ENCODE data around the gene WNT10A.
A peak's percentile ranks its signal among the peaks of the same experiment; 100 is the strongest.

Gene WNT10A

GRCh38 chr2:218858138-218858445 is 22.6 kb upstream of the WNT10A start:
- no peak for DNase-seq

DNA sequence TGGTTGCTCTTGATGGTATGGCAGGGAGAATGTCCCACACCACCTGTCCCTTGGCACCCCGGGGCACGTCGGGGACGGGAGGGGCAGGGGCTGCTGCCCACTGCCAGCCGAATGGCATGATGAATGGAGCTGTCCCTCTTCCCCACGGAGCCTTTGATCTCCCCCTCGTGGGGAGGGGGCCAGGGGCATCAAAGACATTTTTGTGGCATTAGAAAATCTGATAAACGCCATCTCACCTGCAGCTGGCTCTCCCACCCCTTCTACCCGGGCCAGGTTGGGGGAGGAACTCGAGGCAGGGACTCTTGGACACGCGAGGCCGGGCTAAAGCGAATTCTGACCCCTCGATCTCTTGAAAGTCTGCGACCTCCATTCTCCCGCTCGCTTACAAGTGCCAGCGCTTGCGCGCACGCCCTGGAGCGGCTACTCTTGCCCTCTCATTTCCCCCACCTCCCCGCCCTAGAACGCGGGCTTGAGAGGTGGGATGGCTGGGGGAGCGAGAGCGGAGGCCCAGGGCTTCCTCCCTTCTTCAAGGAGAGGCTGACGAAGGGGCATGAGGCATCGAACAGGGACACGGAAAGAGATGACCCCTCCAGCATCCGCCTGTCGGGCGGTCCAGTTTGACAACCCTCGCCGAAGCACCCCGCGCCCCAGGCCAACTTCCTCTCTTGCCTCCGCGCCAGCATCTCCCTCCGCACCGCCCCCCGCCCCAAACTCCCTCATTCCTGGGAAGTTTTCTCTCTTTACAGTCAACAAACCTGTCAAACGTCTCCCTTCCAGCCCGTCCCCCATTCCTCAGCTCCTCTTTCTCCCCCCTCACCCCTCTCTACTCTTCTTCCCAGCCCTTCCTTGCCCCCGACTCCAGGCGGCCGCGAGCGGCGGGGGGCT is 21.7 kb upstream of the WNT10A start:
- no peak for DNase-seq

- DNase-seq = no peak
Observed at GRCh38 chr2:218859556-218859987, 21.1 kb upstream of the WNT10A start, which contains the start of gene WNT6. Gene WNT6 (plus strand): TSS chr2:218859805. CDS start chr2:218860038, 233 bp downstream.

GRCh38 chr2:218859988-218860831 is 20.4 kb upstream of the WNT10A start:
- DNase-seq = no peak

GRCh38 chr2:218860950-218861381 is 19.7 kb upstream of the WNT10A start:
- DNase-seq = peak; percentile 96

- DNase-seq = no peak
Observed at GRCh38 chr2:218861645-218862318, 18.9 kb upstream of the WNT10A start.

- no peak for DNase-seq
Observed at GRCh38 chr2:218863021-218863520, 17.6 kb upstream of the WNT10A start.

DNA sequence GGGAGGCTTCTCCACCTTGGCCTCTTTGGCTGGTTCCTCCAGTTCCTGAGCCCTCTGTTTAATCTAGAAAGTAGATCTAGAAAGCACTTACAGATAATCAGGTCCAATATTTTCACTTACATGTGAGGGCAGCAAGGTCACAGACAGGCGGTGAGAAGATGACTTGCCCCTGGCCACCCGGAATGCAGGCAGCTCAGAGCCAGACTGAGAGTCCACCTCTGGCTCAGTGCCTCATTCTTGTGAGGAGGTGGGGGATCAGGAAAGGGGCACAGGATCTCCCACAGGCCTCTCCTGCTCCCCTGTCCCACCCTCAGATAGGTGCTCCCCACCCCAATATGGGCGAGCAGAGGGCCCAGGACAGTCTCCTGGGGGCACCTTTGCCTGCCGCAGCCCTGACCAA is 15.3 kb upstream of the WNT10A start:
- DNase-seq = no peak

GRCh38 chr2:218865999-218866398 is 14.7 kb upstream of the WNT10A start:
- DNase-seq = no peak

GRCh38 chr2:218867900-218868299 is 12.8 kb upstream of the WNT10A start:
- DNase-seq = no peak

- no peak for DNase-seq
Observed at GRCh38 chr2:218869064-218869463, 11.6 kb upstream of the WNT10A start.

DNA sequence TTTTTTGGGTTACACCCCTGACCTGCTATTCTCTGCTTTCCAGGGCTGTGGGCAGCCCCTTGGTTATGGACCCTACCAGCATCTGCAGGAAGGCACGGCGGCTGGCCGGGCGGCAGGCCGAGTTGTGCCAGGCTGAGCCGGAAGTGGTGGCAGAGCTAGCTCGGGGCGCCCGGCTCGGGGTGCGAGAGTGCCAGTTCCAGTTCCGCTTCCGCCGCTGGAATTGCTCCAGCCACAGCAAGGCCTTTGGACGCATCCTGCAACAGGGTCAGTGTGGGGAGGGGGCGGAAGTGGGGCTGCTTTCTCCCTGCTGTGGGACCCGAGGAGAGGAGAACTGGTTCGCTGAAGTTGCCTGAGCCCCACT is 9.7 kb upstream of the WNT10A start:
- no peak for DNase-seq

DNA sequence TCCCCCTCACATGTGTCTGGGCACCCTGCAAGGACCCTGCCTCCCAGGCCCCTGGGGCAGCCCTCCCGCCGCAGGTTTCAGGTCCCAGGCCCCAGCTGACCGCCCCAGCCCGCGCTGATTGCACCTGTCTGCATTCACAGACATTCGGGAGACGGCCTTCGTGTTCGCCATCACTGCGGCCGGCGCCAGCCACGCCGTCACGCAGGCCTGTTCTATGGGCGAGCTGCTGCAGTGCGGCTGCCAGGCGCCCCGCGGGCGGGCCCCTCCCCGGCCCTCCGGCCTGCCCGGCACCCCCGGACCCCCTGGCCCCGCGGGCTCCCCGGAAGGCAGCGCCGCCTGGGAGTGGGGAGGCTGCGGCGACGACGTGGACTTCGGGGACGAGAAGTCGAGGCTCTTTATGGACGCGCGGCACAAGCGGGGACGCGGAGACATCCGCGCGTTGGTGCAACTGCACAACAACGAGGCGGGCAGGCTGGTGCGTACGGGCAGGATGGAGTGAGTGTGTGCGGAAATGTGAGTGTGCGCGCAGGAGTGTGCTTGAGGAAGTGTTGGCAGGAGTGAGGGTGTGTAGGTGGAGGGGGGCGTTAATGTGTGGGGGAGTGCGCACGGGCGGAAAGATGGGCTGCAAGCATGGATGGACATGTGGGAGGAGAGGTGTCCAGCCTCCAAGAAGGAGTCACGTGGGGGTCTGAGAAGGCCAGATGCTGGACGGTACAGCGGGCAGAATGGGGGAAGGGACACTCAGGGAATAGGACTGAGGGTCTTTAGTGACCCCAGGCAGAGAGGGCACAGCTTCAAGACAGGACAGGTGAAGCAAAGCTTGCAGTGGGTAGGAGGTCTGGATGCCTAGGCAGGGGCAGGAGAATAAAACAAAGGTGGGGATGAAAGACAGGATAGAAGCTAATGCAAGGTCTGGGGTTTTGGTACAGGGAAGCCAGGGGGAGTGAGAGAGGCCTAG is 9.0 kb upstream of the WNT10A start:
- no peak for DNase-seq

- DNase-seq = no peak
Observed at GRCh38 chr2:218872645-218873358, 7.8 kb upstream of the WNT10A start.

- DNase-seq = no peak
Observed at GRCh38 chr2:218873359-218874194, 7.1 kb upstream of the WNT10A start.

- no peak for DNase-seq
Observed at GRCh38 chr2:218875692-218876246, 4.9 kb upstream of the WNT10A start.

- peak; percentile 51 for DNase-seq
Observed at GRCh38 chr2:218876562-218877219, 4.0 kb upstream of the WNT10A start.

- no peak for DNase-seq
Observed at GRCh38 chr2:218877331-218877730, 3.3 kb upstream of the WNT10A start.

- DNase-seq = no peak
Observed at GRCh38 chr2:218877891-218878290, 2.8 kb upstream of the WNT10A start.

Measured in NCI-H226 (cell line).